WTC11 (cell line): ENCODE data around the gene CACTIN. TPM values are rescaled to one million over a fixed set of nuclear protein-coding genes. Genes with fewer than 3 reads are reported as not detected.
A peak's percentile ranks its signal among the peaks of the same experiment; 100 is the strongest.

Experiments
- ATAC-seq: fragments of 200-7000 bp; cut with Tn5 transposase; 2 replicates; pipeline ENCODE4 v1.10.0; 2021; ENCODE audit warnings: mild to moderate bottlenecking, moderate library complexity
- Bru-seq: library from RNA; stranded (reverse); fragments of 400-500 nt; gene quantifications from one replicate; lab custom pipeline; 2021; lab: Mats Ljungman, UMichigan
- CTCF ChIA-PET: fragments of 300-600 bp; sonication (Branson Sonifier 250); formaldehyde crosslinking; loops from one replicate; lab custom pipeline; 2021; ENCODE audit warnings: antibody characterized with exemption; lab: Charles Lee
- POLR2A ChIA-PET: fragments of 350-600 bp; sonication (Branson Sonifier 250); formaldehyde crosslinking; loops from one replicate; lab custom pipeline; 2021; ENCODE audit warnings: antibody characterized with exemption; lab: Charles Lee
- DNase-seq: peaks from one replicate; pipeline ENCODE4 v3.0.0; 2021; ENCODE audit warnings: low spot score
- H3K27ac Mint-ChIP-seq: 2 replicates; pipeline ENCODE4 v1.8.0; 2021; ENCODE audit warnings: mixed read lengths
- H3K27me3 Mint-ChIP-seq: 2 replicates; pipeline ENCODE4 v1.8.0; 2021; ENCODE audit warnings: low read depth, mild to moderate bottlenecking, moderate library complexity, mixed read lengths
- H3K36me3 Mint-ChIP-seq: 2 replicates; pipeline ENCODE4 v1.8.0; 2021; ENCODE audit warnings: mixed read lengths
- H3K4me1 Mint-ChIP-seq: 2 replicates; pipeline ENCODE4 v1.8.0; 2022; ENCODE audit warnings: mixed read lengths
- H3K4me3 Mint-ChIP-seq: 2 replicates; pipeline ENCODE4 v1.8.0; 2021; ENCODE audit warnings: mild to moderate bottlenecking, moderate library complexity, mixed read lengths
- H3K9me3 Mint-ChIP-seq: 2 replicates; pipeline ENCODE4 v1.8.0; 2021; ENCODE audit warnings: mixed read lengths
- ARID4B ChIP-seq: sonication (generic); formaldehyde crosslinking; IDR thresholded peaks from 2 replicates; pipeline ENCODE4 v1.8.0; 2023; ENCODE audit warnings: missing genetic modification reagents, mild to moderate bottlenecking, borderline replicate concordance
- E2F1 ChIP-seq: sonication (generic); formaldehyde crosslinking; IDR thresholded peaks from 2 replicates; pipeline ENCODE4 v1.8.0; 2022; ENCODE audit warnings: mild to moderate bottlenecking, missing genetic modification reagents
- E2F5 ChIP-seq: sonication (generic); formaldehyde crosslinking; IDR thresholded peaks from 2 replicates; pipeline ENCODE4 v1.8.1; 2022; ENCODE audit warnings: mild to moderate bottlenecking, moderate library complexity, missing genetic modification reagents
- ESRRA ChIP-seq: sonication (generic); formaldehyde crosslinking; IDR thresholded peaks from 2 replicates; pipeline ENCODE4 v1.8.1; 2022; ENCODE audit warnings: mild to moderate bottlenecking, missing genetic modification reagents, borderline replicate concordance
- FOXJ3 ChIP-seq: sonication (generic); formaldehyde crosslinking; IDR thresholded peaks from 2 replicates; pipeline ENCODE4 v1.9.0; 2021; ENCODE audit warnings: missing genetic modification reagents, mild to moderate bottlenecking, borderline replicate concordance
- FOXP1 ChIP-seq: sonication (generic); formaldehyde crosslinking; IDR thresholded peaks from 2 replicates; pipeline ENCODE4 v1.8.0; 2022; ENCODE audit warnings: missing genetic modification reagents, mild to moderate bottlenecking, moderate library complexity, borderline replicate concordance
- FOXP4 ChIP-seq: sonication (generic); formaldehyde crosslinking; IDR thresholded peaks from 2 replicates; pipeline ENCODE4 v1.8.0; 2022; ENCODE audit warnings: mild to moderate bottlenecking, missing genetic modification reagents
- GTF2I ChIP-seq: fragments of 250-450 bp; sonication (Bioruptor Pico); conservative IDR thresholded peaks from 2 replicates; pipeline ENCODE4 v1.4.0; 2021; ENCODE audit warnings: mild to moderate bottlenecking
- HMGA2 ChIP-seq: fragments of 250-450 bp; sonication (Bioruptor Pico); IDR thresholded peaks from 2 replicates; pipeline ENCODE4 v1.4.0; 2021; ENCODE audit warnings: mild to moderate bottlenecking, moderate library complexity
- JUN ChIP-seq: sonication (generic); formaldehyde crosslinking; IDR thresholded peaks from 2 replicates; pipeline ENCODE4 v1.8.0; 2023; ENCODE audit warnings: mild to moderate bottlenecking, missing genetic modification reagents
- MLX ChIP-seq: sonication (generic); formaldehyde crosslinking; IDR thresholded peaks from 2 replicates; pipeline ENCODE4 v1.8.1; 2023; ENCODE audit warnings: mild to moderate bottlenecking, missing genetic modification reagents, moderate library complexity
- OVOL2 ChIP-seq: fragments of 250-450 bp; sonication (Bioruptor Pico); IDR thresholded peaks from 2 replicates; pipeline ENCODE4 v1.9.0; 2021; ENCODE audit warnings: mild to moderate bottlenecking, borderline replicate concordance
- SMAD4 ChIP-seq: sonication (generic); formaldehyde crosslinking; IDR thresholded peaks from 2 replicates; pipeline ENCODE4 v1.8.0; 2022; ENCODE audit warnings: mild to moderate bottlenecking, missing genetic modification reagents
- STAT6 ChIP-seq: sonication (generic); formaldehyde crosslinking; conservative IDR thresholded peaks from 2 replicates; pipeline ENCODE4 v1.8.1; 2023; ENCODE audit warnings: mild to moderate bottlenecking, low read depth, missing genetic modification reagents, moderate library complexity
- TEAD1 ChIP-seq: sonication (generic); formaldehyde crosslinking; IDR thresholded peaks from 2 replicates; pipeline ENCODE4 v1.8.0; 2022; ENCODE audit warnings: mild to moderate bottlenecking, missing genetic modification reagents
- TEAD4 ChIP-seq: sonication (generic); formaldehyde crosslinking; IDR thresholded peaks from 2 replicates; pipeline ENCODE4 v1.8.0; 2022; ENCODE audit warnings: mild to moderate bottlenecking, missing genetic modification reagents
- ZBTB21 ChIP-seq: sonication (generic); formaldehyde crosslinking; IDR thresholded peaks from 2 replicates; pipeline ENCODE4 v1.8.1; 2023; ENCODE audit warnings: mild to moderate bottlenecking, missing genetic modification reagents, borderline replicate concordance
- ZNF138 ChIP-seq: sonication (generic); formaldehyde crosslinking; conservative IDR thresholded peaks from 2 replicates; pipeline ENCODE4 v1.8.1; 2022; ENCODE audit warnings: mild to moderate bottlenecking, moderate library complexity, missing genetic modification reagents
- ZNF219 ChIP-seq: sonication (generic); formaldehyde crosslinking; IDR thresholded peaks from 2 replicates; pipeline ENCODE4 v1.8.0; 2023; ENCODE audit warnings: missing genetic modification reagents, mild to moderate bottlenecking, borderline replicate concordance
- ZNF425 ChIP-seq: fragments of 250-450 bp; sonication (Bioruptor Pico); conservative IDR thresholded peaks from 2 replicates; pipeline ENCODE4 v1.9.0; 2021; ENCODE audit warnings: mild to moderate bottlenecking
- long read RNA-seq, 3 experiments: library from RNA in 1 of 3; library from capped mRNA in 1 of 3; library from polyadenylated mRNA in 1 of 3; unstranded in 2 of 3; stranded (forward) in 1 of 3; transcript quantifications; one replicate each; pipeline ENCODE4 v2.0.0, GENCODE V29; 2021
- total RNA-seq: library from RNA; stranded (reverse); gene quantifications from 3 replicates; pipeline ENCODE4 v1.2.3, GENCODE V29; 2021

The CACTIN gene
- total RNA-seq (39.3 to 43.0 TPM (median 42.2 TPM) in 3 replicates), Bru-seq, nascent RNA (percentile 51 among the genes with signal in this experiment)
- long read RNA-seq, experiment 1, transcript CACTIN-203 (10 exons, 3,612 nt), result major isoform, 71 of 143 reads
- long read RNA-seq, experiment 1, partial matches to known transcripts, result 36 of 143 reads
- long read RNA-seq, experiment 1, other reads (novel, unspliced or antisense), result 33 of 143 reads
- long read RNA-seq, experiment 2, transcript CACTIN-203 (10 exons, 3,612 nt), result major isoform, 7 of 43 reads
- long read RNA-seq, experiment 2, partial matches to known transcripts, result 16 of 43 reads
- long read RNA-seq, experiment 2, other reads (novel, unspliced or antisense), result 19 of 43 reads
- long read RNA-seq, experiment 3, result 0 reads

- Mint-ChIP-seq H3K9me3 (no peaks in the 10 kb centered on the region), H3K4me3 (peak within 1 kb of the TSS; percentile 98), H3K36me3 (peaks cover 5% of the 10 kb centered on the region), H3K27me3 (no peaks in the 10 kb centered on the region), H3K4me1 (peaks cover 5% of the 10 kb centered on the region), H3K27ac (peak within 1 kb of the TSS; percentile 95)
- DNase-seq, result peak; percentile 99
- peak; percentile 98 for ATAC-seq
- POLR2A ChIA-PET, result no interaction called here
- CTCF ChIA-PET, result interaction anchor here (1.0 to 1.1 kb wide), 2 partner anchors 9 to 27 kb away, joined by 3 to 5 read pairs; no protein-coding TSS in a partner anchor
- TF ChIP-seq ESRRA (peak; percentile 89; the same call in 1 of the 2 replicates), ZNF219 (CRISPR knock-in tag) (no peak), OVOL2 (CRISPR knock-in tag) (no peak), FOXJ3 (CRISPR knock-in tag) (no peak), FOXP4 (peak; percentile 46; the same call in 1 of the 2 replicates), E2F5 (peak; percentile 64; the same call in 1 of the 2 replicates), MLX (no peak), E2F1 (CRISPR knock-in tag) (no peak), HMGA2 (no peak), SMAD4 (CRISPR knock-in tag) (no peak), STAT6 (no peak), FOXP1 (CRISPR knock-in tag) (peak; percentile 85), ZBTB21 (no peak), TEAD1 (CRISPR knock-in tag) (0 out of 2 replicates have a peak, but pooled peaks have one; percentile 18), ZNF138 (CRISPR knock-in tag) (no peak), GTF2I (CRISPR knock-in tag) (no peak), ARID4B (CRISPR knock-in tag) (peak; percentile 89; the same call in 1 of the 2 replicates), ZNF425 (CRISPR knock-in tag) (no peak), TEAD4 (CRISPR knock-in tag) (no peak), JUN (CRISPR knock-in tag) (peak; percentile 74; the same call in 1 of the 2 replicates)
These were observed at the start of gene CACTIN for GRCh38 chr19:3626473-3627350. Gene CACTIN, minus strand, starts transcription at chr19:3626790. Its CDS starts 28 bp downstream, at chr19:3626762.
